Stomach smooth muscle (tissue), 2 donors: ENCODE data around the gene LRRC70.

Experiments
- H3K27ac ChIP-seq: one replicate; pipeline ENCODE4 v1.7.0; 2013; ENCODE audit warnings: mild to moderate bottlenecking, low read length, inconsistent platforms
- H3K27me3 ChIP-seq, 2 donors: one replicate each; pipeline ENCODE4 v1.7.0; 2013; ENCODE audit warnings: low read length in 2 of 2; ENCODE audit not compliant: insufficient read depth in 2 of 2, control insufficient read depth in 1 of 2
- H3K36me3 ChIP-seq, 2 donors: one replicate each; pipeline ENCODE4 v1.7.0; 2013; ENCODE audit warnings: low read length in 2 of 2; ENCODE audit not compliant: control insufficient read depth in 2 of 2, insufficient read depth in 2 of 2
- H3K4me1 ChIP-seq: one replicate; pipeline ENCODE4 v1.7.0; 2013; ENCODE audit warnings: low read length; ENCODE audit not compliant: control insufficient read depth, insufficient read depth
- H3K4me3 ChIP-seq, 2 donors: one replicate each; pipeline ENCODE4 v1.7.0; 2013; ENCODE audit warnings: low read length in 2 of 2
- H3K9ac ChIP-seq, 2 donors: one replicate each; pipeline ENCODE4 v1.7.0; 2013; ENCODE audit warnings: low read length in 2 of 2, mild to moderate bottlenecking in 1 of 2
- H3K9me3 ChIP-seq, 2 donors: one replicate each; pipeline ENCODE4 v1.7.0; 2013; ENCODE audit warnings: low read length in 2 of 2; ENCODE audit not compliant: control insufficient read depth in 2 of 2
- donor health status: healthy.
- donor health status: Pancreatic carcinoma.

Gene LRRC70

DNA sequence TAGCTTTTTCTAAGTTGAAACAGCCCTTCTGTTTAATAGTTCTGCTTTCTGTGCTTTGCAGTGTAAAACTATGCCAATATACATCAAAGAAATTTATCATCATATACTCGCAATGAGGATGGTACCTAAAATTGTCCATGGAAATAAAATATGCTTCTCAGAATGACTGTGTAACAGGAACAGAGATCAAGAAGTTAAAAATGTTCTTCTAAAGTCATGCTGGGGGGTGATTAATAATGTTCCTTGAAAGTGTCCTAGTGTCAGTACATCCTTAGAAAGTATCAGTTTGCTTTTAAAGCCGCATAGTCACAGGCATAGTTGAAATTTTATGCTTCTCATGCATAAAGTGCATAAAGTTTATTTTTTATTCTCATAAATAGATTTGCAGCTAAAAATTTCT is 4.0 kb upstream of the LRRC70 start:
- Histone ChIP-seq H3K4me3 (no peak overlapping the region), H3K4me1 (no peaks in the 10 kb centered on the region), H3K27me3 (no peaks in the 10 kb centered on the region), H3K36me3 (no peaks in the 10 kb centered on the region), H3K9ac (no peak overlapping the region), H3K27ac (no peak overlapping the region), H3K9me3 (no peaks in the 10 kb centered on the region)

DNA sequence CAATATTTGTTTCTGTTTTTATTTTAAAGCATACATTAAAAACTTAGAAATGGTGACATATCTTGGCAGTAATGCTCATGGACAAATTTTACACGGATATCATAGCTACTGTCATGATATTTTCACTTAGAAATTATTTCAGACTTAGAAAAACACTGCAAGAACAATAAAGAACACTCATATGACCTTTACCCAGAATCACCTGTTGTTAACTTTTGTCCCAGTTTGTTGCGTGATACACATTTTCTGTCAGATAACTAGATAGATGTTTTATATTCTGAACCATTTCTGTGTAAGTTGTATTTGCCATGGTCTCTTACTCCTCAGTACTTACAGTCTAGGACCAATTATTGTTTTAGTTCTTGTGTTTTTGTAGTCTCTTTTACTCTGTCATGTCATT is 3.6 kb upstream of the LRRC70 start:
- Histone ChIP-seq H3K36me3 (no peaks in the 10 kb centered on the region), H3K9ac (no peak overlapping the region), H3K4me1 (no peaks in the 10 kb centered on the region), H3K9me3 (no peaks in the 10 kb centered on the region), H3K4me3 (no peak overlapping the region), H3K27ac (no peak overlapping the region), H3K27me3 (no peaks in the 10 kb centered on the region)

DNA sequence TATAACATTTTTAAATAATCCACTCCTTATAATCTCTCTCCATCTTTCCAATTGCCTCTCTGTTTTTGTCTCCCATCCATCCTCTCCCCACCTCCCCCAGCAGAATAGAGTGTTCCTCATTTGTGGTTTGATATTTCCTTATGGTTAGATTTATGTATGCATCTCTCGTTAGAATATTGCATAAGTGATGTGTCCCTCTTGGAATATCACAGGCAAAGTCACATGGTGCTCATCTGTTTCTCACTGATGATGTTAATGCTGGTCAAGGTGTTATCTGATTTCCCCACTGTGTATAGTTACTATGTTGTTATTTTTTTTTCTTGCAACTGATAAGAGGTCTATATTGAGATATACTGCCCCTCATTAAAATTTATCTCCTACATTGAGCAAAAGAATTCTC is 3.1 kb upstream of the LRRC70 start:
- Histone ChIP-seq H3K27me3 (no peaks in the 10 kb centered on the region), H3K36me3 (no peaks in the 10 kb centered on the region), H3K4me1 (no peaks in the 10 kb centered on the region), H3K4me3 (no peak overlapping the region), H3K9ac (no peak overlapping the region), H3K9me3 (no peaks in the 10 kb centered on the region), H3K27ac (no peak overlapping the region)

DNA sequence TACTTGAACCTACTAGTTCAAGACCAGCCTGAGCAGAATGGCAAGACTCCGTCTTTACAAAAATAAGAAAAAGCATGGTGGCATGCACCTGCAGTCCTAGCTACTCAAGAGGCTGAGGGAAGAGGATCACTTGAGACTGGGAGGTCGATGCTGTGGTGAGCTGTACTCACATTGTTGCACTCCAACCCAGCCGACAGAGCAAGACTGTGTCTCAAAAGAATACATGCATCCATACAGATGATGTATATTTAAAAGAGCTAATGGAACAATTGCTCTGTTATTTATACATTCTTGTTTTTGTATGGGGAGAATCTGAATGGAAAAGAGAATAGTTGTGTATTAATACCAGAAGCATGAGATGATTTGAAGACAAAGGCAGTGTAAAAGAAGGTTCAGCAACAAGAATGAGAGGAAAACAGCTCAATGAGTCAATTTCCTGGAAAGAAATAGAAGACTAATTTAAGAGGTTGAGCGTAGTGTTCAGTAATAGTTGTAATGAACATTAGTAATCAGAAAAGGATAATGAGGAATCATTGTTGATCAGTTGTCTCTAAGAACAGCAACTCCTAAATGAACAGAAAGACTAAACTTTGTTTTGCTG is 1.9 kb upstream of the LRRC70 start:
- Histone ChIP-seq H3K27me3 (no peaks in the 10 kb centered on the region), H3K9ac (no peak overlapping the region), H3K27ac (no peak overlapping the region), H3K4me3 (no peak overlapping the region), H3K36me3 (peaks cover 0 to under 1% of the 10 kb centered on the region in 2 donors), H3K9me3 (no peaks in the 10 kb centered on the region), H3K4me1 (no peaks in the 10 kb centered on the region)

DNA sequence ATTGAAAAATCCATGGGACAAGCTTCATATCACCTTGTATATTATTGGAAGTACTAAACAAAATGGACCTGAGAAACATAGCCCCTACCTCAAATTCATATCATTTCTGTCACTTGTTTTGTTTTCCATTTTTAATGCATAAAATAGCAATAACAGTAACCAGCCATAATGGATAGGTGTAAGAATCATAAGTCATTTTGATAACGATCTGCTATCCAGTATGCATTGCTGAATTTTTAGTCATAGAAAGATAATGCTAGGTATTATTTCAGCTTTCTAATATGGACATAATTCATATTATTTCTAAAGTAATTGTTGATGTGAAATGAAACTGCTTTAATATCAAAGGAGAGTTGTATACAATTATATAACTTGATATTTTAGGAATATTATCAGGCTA is 1.1 kb upstream of the LRRC70 start:
- Histone ChIP-seq H3K36me3 (peaks cover 0 to 3% of the 10 kb centered on the region in 2 donors), H3K27me3 (no peaks in the 10 kb centered on the region), H3K4me3 (no peak overlapping the region), H3K4me1 (no peaks in the 10 kb centered on the region), H3K9ac (no peak overlapping the region), H3K27ac (no peak overlapping the region), H3K9me3 (no peaks in the 10 kb centered on the region)

DNA sequence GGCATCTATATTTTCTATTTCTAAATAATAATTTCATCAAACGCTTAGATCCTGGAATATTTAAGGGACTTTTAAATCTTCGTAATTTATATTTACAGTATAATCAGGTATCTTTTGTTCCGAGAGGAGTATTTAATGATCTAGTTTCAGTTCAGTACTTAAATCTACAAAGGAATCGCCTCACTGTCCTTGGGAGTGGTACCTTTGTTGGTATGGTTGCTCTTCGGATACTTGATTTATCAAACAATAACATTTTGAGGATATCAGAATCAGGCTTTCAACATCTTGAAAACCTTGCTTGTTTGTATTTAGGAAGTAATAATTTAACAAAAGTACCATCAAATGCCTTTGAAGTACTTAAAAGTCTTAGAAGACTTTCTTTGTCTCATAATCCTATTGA is 1.1 kb downstream of the LRRC70 start:
- Histone ChIP-seq H3K27ac (no peak overlapping the region), H3K9me3 (no peaks in the 10 kb centered on the region), H3K4me3 (no peak overlapping the region), H3K9ac (no peak overlapping the region), H3K27me3 (no peaks in the 10 kb centered on the region), H3K4me1 (no peaks in the 10 kb centered on the region), H3K36me3 (peaks cover 0 to 3% of the 10 kb centered on the region in 2 donors)

DNA sequence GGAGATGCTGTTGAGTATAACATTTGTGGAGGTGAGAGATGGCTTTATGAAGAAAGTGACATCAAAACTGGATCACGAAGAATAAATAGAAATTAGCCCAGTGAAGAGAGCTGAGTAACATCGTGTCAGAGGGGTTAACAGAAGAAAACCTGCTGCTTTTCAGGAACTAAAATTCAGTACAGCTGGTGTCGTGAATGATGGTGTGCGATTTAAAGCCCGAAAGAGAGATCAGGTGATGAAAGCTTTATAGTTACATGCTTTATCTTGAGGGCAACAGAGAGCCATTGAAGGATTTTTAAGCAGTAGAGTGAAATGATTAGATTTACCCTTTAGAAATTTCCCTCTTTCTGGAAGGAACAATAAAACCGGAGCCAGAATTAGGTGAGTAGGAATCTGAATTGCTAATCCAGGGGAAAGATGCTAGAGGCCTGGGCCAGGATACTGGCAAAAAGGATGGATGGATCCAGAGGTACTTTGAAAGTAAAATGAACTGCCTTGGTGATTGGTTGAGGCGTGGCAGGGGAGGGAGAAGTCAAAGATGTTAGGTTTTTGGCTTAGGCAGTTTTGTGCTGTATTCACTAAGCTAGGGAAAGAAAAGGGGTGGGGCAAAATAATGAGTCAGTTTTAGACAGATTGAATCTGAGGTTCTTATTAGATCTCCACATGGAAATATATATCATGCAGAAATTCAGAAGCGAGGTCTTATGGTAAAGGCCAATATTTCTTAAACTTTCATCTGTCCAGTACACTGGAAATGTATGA is 3.4 kb downstream of the LRRC70 start:
- Histone ChIP-seq H3K27me3 (no peaks in the 10 kb centered on the region), H3K9ac (no peak overlapping the region), H3K9me3 (no peaks in the 10 kb centered on the region), H3K36me3 (peaks cover 0 to 3% of the 10 kb centered on the region in 2 donors), H3K4me3 (no peak overlapping the region), H3K4me1 (no peaks in the 10 kb centered on the region), H3K27ac (no peak overlapping the region)

DNA sequence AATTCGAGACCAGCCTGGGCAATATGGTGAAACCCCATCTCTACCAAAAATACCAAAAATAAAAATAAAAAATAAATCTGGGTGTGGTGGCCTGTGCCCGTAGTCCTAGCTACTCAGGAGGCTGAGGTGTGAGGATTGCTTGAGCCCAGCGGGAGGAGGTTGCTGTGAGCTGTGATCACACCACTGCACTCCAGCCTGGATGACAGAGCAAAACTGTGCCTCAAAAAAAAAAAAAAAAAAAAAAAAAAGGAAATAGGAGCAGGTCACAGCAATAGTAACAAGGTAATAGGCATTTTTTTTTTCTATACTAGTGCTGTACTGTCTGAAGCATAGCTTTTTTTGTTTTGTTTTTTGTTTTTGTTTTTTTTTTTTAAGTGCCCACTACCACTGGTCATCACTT is 5.8 kb downstream of the LRRC70 start:
- Histone ChIP-seq H3K36me3 (peaks cover 3 to 4% of the 10 kb centered on the region in 2 donors), H3K4me1 (no peaks in the 10 kb centered on the region), H3K9ac (no peak overlapping the region), H3K9me3 (no peaks in the 10 kb centered on the region), H3K27ac (no peak overlapping the region), H3K4me3 (no peak overlapping the region), H3K27me3 (no peaks in the 10 kb centered on the region)

DNA sequence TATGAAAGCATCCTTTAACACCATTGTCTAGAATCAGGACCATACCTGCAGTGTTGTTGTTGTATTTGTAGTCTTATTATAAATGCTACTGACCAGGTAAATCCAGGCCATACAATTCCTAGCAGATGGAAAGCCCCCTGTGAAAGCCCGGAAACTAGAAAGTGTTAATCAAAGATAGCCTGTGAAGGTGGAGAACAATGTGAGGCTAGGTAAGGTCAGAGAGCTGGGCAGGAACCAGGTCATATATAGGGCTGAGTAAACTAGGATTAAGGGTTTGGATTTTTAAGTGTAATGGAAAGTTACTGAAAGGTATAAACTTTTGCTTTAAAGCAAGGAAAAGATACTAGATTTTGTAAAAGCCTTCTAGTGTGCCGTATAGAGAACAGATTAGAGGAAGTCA is 6.7 kb downstream of the LRRC70 start:
- Histone ChIP-seq H3K27ac (no peak overlapping the region), H3K36me3 (peaks cover 3 to 4% of the 10 kb centered on the region in 2 donors)

DNA sequence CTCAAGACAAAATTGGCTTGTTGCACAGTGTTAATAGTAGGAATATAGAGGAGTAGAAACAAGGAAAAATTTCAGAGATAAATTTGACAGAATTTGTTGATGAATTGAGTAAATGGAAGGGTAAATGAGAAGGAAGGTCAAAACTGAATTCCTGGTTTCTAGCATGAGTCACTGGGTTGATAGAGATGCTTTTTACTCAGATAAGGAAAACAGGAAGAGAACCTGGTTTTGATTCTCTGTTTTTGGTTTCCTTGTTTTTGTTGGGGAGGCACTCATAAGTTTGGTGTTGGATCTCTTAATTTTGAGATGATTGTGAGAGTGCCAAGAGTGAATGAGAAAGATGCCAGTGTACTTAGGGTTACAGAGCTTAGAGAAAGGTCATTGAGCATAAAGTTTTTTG is 7.1 kb downstream of the LRRC70 start:
- Histone ChIP-seq H3K4me3 (no peak overlapping the region), H3K27ac (no peak overlapping the region), H3K27me3 (no peaks in the 10 kb centered on the region), H3K36me3 (peaks cover 3 to 4% of the 10 kb centered on the region in 2 donors), H3K4me1 (no peaks in the 10 kb centered on the region), H3K9me3 (no peaks in the 10 kb centered on the region), H3K9ac (no peak overlapping the region)

More for the DNA sequence above, 6.7 kb downstream of the LRRC70 start:
- Histone ChIP-seq H3K9ac (no peak overlapping the region), H3K4me1 (no peaks in the 10 kb centered on the region), H3K9me3 (no peaks in the 10 kb centered on the region), H3K4me3 (no peak overlapping the region), H3K27me3 (no peaks in the 10 kb centered on the region)

DNA sequence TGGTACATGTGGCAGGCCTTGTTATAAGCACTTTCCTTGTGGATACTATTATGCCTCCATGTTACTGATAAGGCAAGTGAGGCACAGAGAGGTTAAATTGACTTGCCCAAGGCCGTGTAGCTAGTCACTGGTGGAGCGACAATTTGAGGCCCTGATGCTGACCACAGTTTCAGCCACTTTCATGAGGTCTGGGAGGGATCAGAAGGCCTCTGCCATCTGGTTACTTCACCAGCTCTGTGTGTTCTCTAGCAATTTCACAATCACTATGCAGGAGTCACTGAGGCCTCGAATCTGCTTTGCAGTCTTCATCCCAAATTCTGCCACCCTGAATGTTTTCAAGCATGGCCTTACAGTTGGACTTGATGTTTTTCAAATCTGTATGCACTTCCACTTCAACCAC is 9.1 kb downstream of the LRRC70 start:
- H3K36me3 ChIP-seq, result peaks cover 3 to 6% of the 10 kb centered on the region in 2 donors
- no peak overlapping the region for H3K9ac ChIP-seq
- H3K27ac ChIP-seq, result no peak overlapping the region
- H3K4me3 ChIP-seq, result no peak overlapping the region
- H3K9me3 ChIP-seq, result no peaks in the 10 kb centered on the region
- no peaks in the 10 kb centered on the region for H3K4me1 ChIP-seq
- no peaks in the 10 kb centered on the region for H3K27me3 ChIP-seq
